ACHN (cell line): Measurements from ENCODE around the gene DYNC2LI1.

Source experiments
- DNase-seq: peaks from one replicate; pipeline ENCODE4 v3.0.0-alpha.2; 2015
- in situ Hi-C: cut with HindIII; loops from 2 replicates; pipeline ENCODE4 v1.10.0; 2017; ENCODE audit warnings: low sequenced_read_pairs, low pct_ligation_motif_present, low pct_unique_long_range_greater_than_20kb

DYNC2LI1 gene

DNA sequence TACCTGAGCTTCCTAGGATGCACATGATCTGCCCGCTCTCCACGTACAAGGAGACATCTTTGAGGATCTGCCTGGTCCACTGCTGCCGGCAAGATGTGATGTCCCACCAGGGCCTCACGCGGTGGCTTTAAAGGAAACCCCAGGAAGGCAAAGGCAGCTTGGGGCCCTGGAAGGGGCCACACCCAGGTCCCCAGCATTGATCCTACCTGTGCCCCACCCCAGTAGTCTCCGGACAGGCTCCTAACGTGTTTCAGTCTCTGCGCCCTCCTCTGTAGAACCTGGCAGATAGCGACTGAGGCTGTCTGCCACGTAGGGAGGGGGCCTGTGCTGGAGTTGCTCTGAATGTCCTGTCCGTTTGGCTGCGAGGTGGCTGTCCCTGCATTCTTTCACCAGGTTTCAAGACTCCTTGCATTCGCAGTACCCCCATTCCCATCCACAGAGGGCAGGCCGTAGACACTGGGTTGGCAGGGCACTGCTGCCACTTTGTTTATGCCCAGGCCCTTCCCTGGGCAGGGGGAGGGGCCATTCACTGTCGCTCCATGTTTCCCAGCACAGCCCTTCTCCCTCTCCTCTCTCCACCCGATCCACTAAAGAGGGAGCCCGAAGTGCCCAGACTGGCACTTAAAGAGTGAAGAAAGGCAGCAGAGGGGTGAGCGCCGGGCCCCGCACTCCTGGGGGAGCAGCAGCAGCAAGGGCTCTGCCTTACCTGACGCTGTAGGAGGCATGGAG, 64.2 kb downstream of the DYNC2LI1 start:
- in situ Hi-C loops, result no loop called here
- DNase-seq, result no peak

DNA sequence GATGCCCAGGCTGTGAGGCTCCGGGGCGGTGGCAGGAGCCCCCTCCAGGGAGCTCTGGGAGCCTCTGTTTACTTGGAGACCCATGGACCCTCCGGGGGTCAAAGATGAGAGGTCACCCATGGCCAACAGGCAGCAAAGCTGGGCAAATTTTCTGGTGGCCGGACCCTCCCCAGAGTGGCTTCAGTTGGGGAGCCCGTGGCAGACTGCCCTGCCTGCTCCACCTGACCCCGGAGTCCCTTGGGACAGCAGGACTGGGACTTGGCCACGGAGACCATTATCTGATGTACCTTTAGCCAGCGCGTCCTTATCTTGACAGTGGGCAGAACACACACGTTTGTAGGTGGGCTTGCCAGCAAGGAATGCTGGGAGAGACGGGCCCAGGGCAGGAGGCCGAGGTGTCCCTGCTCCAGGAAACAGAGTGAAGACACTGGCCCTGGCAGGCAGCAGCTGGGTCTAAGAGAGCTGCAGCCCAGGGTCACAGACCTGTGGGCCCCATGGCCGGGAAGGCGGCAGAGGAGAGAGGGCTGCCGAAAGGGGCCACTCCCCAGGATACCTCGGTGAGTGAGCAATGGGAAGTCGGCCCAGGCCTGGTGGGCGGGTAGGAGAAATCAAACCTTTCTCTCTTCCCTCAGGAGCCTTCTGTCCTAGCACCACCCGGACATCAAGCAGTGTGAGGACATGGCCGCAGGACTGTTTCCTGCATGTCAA, 64.9 kb downstream of the DYNC2LI1 start, which contains the start of the genes ABCG5 and ABCG8:
ABCG5 (minus strand) TSS at position 280 of the 708 bp plus-strand sequence; CDS start at position 120, 160 bp downstream.
ABCG8 (plus strand) TSS at position 412 of the 708 bp plus-strand sequence; CDS start at position 495, 83 bp downstream.
- DNase-seq, result no peak
- in situ Hi-C loops, result no loop called here

DNA sequence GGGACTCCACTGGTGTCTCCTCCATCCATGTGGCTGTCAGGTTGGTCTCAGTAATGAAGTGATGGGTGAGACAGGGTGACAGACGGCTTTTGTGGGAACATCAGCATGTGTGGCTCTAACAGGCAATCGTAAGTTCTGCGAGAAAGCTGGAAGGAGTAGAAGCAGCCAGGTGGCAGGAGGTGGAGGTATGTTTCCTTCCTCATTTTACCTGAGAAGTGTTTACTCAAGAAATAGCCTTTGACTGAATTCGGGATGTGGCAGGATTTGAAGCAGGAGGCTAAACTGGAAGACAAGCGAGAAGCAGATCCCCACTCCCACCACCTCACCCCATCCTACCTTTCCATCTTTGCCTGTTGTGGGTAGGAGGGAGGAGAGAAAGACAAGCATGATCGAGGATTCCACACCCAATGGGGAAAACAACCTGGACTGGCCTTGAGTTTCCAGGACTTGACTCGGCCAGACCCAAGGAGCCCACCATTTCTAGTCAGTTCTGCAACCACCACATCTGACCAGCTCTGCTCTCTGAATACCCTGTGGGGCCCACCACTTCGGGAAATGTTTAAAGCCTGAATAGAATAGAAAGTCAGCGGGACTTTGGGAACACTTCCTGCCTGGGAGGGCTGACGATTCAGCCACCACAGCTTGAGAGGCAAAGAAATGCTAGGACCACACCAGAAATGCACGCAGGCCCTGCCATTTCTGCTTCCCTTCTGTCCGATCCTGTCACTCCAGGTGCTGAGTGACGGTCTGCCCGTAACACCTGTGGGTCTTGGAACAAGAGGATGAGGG, 66.1 kb downstream of the DYNC2LI1 start:
- in situ Hi-C loops, result no loop called here
- DNase-seq, result no peak

DNA sequence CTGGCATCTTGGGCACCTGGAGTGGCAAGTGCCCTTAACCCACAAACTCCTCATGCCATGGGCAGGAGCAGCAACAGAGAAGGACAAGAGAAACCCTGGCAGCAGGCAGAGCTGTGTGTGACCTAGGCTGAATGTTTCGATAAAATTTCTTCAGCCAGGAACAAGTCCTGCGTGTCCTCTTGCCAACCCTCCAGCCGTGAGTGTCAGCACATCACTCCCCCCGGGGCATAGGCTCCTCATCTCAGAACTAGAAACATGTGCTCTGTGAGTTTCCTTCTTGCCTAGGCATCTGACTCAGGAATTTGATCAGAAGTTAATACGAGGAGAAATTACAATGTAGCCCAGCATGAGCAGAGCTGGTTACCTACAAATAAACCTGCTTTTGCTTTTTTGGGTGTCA, 67.1 kb downstream of the DYNC2LI1 start:
- DNase-seq, result no peak
- in situ Hi-C loops, result no loop called here

DNA sequence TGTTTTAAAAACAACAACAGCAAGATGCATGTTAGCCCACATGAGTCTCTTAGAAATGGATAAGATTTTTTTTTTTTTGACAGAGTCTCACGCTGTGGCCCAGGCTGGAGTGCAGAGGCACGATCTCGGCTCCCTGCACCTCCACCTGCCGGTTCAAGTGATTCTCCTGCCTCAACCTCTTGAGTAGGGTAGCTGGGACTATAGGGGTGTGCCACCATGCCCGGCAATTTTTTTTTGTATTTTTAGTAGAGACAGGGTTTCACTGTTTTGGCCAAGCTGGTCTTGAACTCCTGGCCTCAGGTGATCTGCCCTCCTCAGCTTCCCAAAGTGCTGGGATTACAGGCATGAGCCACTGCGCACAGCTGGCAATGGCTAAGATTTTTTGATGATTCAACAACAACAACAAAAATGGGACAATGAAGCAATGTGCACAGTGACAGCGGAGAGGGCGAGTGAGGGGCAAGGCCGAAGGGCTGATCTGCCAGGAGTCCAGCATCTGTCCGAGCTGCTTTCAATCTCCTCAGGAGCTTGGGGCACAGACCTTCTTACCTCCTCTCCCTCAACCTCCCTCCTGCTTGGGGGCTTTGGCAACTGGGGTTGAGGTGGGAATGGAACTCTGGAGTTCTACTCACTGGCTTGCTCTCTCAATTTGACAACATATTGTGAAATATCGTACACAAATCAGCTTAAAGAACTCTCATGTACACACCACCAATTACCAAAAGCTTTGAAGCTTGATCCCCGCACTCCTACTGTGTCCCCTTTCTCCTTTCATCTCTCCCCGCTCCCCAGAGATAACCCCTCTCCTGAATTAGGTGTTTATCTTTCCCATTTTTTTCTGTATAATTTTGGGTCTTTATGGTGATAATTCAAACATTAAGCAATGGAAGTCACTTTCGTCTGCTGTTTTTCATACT, 68.4 kb downstream of the DYNC2LI1 start:
- DNase-seq, result no peak
- in situ Hi-C loops, result no loop called here

DNA sequence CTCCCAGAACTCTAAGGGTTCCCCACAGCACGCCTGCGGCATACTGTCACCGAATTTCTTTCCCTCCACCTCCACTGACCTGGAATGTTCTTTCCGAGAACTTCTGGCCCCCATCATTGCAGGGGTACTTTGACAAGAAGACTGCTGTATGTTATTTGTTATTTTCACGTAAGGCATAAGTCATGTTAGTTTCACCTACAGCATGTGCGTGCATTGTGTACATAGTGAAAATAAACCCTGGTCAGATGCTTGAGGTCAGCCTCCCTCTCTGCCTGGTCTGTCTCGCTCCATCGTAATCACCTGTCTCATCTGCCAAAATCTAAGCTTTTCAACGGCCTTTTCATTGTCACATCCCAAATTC, 69.0 kb downstream of the DYNC2LI1 start:
- in situ Hi-C loops, result no loop called here
- DNase-seq, result no peak

DNA sequence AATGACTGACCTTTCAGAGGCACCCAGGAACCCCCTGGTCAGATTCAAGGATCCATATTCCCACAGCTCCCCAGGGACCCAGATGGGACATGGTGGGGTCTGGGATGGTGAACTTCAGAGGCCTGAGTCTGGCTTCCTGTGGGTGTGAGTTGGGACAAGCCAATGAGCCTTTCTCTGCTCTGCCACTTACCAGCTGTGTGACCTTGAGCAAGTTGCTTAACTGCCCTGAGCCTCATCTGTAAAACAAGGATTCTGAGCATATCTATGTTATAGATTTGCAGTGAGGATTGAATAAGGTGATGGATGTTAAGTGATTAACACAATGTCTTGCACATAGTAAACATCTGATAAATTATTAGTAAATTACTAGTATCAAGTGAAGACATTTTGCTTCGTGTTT, 71.3 kb downstream of the DYNC2LI1 start:
- DNase-seq, result no peak
- in situ Hi-C loops, result no loop called here

DNA sequence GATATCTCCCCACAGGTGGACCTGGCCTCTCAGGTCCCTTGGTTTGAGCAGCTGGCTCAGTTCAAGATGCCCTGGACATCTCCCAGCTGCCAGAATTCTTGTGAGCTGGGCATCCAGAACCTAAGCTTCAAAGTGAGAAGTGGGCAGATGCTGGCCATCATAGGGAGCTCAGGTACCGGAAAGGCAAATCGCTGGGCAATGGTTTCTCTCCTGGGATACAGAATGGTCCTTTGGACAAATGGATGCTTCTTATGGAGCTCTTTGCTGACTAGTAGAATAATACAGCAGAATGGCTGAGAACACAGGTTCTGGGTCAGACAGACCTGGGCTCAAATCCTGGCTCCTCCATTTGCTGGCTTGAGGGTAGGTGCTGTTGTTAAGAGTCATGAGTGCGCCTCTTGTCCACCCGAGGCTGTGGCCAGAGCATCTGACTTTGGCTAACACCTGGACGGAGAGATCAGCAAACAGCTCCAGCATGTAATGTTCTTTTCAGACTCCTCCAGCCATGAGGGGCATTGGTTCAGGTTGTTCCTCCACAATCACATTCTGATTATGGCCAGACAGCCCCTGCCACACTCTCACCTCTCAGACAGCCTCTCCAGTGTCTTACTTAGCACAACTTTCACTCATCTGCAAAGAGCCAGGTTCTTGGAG, 72.4 kb downstream of the DYNC2LI1 start:
- DNase-seq, result no peak
- in situ Hi-C loops, result no loop called here

DNA sequence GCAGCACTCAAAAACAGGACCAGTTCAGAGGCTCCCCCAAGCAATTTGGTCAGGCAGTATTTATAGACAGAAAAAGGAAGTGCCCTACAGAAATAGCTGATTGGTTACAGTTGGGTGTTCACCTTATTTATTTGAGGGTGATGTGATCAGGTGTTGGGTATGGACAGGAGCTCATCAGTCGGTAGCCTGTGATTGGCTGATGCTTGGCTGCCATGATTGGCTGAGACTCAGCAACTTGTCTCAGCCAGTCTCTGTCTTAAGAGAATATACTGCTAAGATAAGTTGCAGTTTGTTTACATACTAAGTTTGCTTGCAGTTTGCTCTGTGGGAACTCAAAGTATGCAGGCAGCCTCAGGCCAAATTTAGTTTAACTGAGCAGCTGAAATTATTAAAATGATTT, 74.4 kb downstream of the DYNC2LI1 start:
- in situ Hi-C loops, result no loop called here
- no peak for DNase-seq

DNA sequence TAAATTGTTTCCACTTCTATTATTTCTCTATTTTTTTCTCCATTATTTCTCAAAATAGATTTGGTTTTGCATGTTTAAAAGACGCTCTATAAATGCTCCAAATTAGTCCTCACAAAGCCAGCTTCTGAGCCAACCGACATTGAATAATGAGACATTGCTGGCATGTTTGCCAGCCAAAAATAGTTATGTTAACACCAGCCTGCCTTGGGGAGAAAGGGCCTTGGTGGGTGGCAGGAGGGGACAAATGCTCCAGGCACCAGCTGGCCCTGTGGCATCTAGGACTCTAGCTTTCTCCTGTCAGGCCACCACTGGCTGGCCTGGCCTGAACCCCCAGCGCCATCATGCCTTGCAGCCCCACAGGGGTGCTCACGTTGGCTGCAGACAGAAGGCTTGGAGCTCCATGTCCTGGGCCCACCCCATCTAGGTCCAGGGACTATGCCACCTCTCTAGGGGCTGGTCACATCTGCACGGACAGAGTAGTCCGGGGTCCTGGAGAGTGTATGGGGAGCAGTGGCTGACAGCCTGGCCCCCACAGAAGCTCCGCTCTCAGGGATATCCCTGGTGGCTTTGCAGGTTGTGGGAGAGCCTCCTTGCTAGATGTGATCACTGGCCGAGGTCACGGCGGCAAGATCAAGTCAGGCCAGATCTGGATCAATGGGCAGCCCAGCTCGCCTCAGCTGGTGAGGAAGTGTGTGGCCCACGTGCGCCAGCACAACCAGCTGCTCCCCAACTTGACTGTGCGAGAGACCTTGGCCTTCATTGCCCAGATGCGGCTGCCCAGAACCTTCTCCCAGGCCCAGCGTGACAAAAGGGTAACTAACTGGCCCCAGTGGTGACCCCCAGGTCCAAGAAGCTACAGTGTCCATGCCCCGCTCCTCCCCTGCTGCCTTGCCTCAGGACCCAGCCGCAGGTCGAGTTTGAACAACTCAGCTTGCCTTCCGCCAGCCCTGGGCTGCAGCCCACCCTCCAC, 77.5 kb downstream of the DYNC2LI1 start:
- in situ Hi-C loops, result no loop called here

DNA sequence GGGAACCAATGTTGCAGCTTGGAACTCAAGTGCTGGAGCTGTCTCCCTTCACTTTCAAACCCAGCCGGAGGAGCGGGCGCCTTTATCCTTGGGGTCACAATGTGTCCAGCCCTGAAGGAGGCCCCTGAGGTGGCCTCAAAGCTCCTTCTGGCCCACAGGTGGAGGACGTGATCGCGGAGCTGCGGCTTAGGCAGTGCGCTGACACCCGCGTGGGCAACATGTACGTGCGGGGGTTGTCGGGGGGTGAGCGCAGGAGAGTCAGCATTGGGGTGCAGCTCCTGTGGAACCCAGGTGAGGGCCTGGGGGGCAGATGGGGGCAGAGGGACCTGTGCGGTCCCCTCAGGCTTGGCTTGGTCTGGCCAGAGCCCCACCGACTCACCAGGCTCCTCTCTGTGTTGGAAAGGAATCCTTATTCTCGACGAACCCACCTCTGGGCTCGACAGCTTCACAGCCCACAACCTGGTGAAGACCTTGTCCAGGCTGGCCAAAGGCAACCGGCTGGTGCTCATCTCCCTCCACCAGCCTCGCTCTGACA, 78.4 kb downstream of the DYNC2LI1 start:
- no peak for DNase-seq
- in situ Hi-C loops, result no loop called here

More for the DNA sequence above, 77.5 kb downstream of the DYNC2LI1 start:
- no peak for DNase-seq

DNA sequence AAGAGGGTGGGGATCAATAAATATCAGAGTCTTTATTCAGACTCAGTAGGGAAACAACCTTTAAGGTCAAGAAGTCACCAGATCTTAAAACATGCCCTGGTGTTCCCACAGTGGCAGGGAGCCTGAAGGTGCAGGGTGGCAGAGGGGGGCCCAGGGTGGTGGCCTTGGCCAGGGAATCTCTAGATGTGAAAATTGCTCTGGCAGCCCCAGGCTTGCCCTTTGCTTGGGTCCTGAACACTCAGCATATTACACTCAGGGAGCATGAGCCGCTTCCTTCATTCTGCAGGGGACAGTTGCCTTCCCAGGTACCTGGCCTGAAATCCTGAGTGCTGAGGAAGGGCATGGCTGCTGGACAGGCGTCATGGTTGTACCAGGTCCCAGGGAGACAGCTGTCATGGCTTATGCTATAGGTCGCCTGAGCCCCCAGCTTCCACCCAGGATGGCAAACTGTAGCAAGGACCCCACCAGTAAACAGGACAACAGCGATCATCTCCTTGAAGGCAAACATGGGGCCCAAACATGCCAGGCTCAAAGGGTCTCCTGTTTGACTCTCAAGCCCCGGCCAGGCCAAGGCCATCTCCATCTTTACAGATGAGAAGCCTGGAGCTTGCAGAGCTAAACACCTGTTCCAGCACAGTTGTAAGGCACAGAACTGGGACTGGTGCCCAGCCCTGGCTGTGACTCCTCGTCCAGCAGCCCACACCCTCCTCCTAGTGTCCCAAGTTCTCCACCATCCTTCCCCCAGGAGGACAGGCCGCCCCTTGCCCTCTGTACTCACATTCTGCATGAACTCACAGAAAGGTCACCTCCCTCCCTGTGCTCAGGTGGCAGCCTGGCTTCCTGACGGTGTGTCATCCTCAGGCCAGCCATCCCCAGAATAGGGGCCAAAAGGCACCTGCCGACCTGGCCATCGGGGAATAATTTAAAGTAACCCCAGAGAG, 79.6 kb downstream of the DYNC2LI1 start:
- no peak for DNase-seq
- in situ Hi-C loops, result no loop called here

DNA sequence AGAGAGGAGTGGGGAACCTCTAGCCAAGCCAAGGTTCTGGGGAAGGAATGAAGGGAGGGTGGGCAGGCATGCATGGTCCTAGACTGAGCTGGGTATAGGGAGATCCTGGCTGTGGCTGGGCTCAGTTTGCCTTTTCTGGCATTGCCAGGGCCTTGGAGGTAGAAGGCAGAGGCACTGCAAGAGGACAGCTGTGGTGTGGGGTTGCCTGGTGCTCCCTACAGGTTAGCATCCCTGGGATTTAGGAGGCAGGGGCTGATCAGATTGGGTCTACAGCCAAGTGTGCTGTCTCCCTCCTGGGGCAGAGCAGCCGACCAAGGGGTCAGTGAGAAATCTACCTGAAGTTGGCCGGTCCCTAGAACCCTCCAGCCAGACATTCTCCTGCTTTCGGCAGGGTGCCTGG, 80.8 kb downstream of the DYNC2LI1 start:
- no peak for DNase-seq
- in situ Hi-C loops, result no loop called here

DNA sequence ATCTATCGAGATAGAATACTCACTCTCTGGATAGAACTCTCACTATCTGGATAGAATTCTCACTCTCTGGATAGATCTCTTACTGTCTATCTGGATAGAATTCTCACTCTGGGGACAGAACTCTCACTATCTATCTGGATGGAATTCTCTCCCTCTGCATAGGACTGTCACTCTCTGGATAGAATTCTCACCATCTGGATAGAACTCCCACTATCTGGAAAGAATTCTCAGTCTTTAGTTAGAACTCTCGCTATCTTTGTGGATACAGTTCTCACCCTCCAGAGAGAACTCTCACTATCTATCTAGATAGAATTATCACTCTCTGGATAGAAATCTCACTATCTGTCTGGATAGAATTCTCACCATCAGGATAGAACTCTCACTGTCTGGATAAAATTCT, 81.5 kb downstream of the DYNC2LI1 start:
- in situ Hi-C loops, result no loop called here
- no peak for DNase-seq
